Chondrocyte (in vitro differentiated cells): ENCODE results near the gene ARL6IP1. TPM values are rescaled to one million over a fixed set of nuclear protein-coding genes. Genes with fewer than 3 reads are reported as not detected.

Experiments
- DNase-seq: peaks from one replicate; pipeline ENCODE4 v3.0.0; 2021; ENCODE audit warnings: mixed read lengths, low spot score
- H3K27ac Mint-ChIP-seq: one replicate; pipeline ENCODE4 v1.8.0; 2021; ENCODE audit warnings: mild to moderate bottlenecking, moderate library complexity, mixed read lengths; ENCODE audit not compliant: unreplicated experiment
- H3K27me3 Mint-ChIP-seq: 2 replicates; pipeline ENCODE4 v1.8.0; 2021; ENCODE audit warnings: low read depth, mixed read lengths
- H3K36me3 Mint-ChIP-seq: 2 replicates; pipeline ENCODE4 v1.8.0; 2021; ENCODE audit warnings: low read depth, mixed read lengths
- H3K4me1 Mint-ChIP-seq: 2 replicates; pipeline ENCODE4 v1.8.0; 2021; ENCODE audit warnings: low read depth, mild to moderate bottlenecking, mixed read lengths
- H3K4me3 Mint-ChIP-seq: one replicate; pipeline ENCODE4 v1.8.0; 2021; ENCODE audit warnings: mild to moderate bottlenecking, moderate library complexity, mixed read lengths; ENCODE audit not compliant: unreplicated experiment
- H3K9me3 Mint-ChIP-seq: 2 replicates; pipeline ENCODE4 v1.8.0; 2021; ENCODE audit warnings: low read depth, mixed read lengths
- total RNA-seq: library from RNA; stranded (reverse); gene quantifications from 3 replicates; pipeline ENCODE4 v1.2.1, GENCODE V29; 2021
- TF ChIP-seq, protein P1 (sequence below): fragments of 200-600 bp; sonication (generic); IDR thresholded peaks from 2 replicates; pipeline ENCODE4 v1.5.0; 2021; ENCODE audit warnings: antibody characterized with exemption, mild to moderate bottlenecking, moderate library complexity

Gene ARL6IP1
- total RNA-seq, 1 donor from 2014 or later: 72.4 TPM

DNA sequence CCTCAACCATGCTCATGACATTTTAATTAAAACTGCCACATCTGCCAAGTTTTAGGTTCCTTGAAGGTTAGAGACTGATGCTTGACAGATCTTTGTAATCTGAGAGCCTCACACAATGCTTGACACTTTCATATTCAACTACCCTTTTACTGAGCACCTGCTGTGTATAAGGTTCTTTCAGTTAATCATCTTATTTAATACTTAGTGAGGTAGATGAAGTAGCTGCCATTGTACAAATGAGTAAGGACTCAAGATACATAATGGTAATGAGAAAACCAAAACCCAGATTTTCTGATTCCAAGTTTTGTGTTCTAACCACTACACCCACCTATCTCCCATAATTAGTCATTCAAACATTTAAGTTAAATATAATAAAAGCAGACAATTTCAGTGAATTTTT, 35.4 kb upstream of the ARL6IP1 start:
- TF ChIP-seq, protein P1, sequence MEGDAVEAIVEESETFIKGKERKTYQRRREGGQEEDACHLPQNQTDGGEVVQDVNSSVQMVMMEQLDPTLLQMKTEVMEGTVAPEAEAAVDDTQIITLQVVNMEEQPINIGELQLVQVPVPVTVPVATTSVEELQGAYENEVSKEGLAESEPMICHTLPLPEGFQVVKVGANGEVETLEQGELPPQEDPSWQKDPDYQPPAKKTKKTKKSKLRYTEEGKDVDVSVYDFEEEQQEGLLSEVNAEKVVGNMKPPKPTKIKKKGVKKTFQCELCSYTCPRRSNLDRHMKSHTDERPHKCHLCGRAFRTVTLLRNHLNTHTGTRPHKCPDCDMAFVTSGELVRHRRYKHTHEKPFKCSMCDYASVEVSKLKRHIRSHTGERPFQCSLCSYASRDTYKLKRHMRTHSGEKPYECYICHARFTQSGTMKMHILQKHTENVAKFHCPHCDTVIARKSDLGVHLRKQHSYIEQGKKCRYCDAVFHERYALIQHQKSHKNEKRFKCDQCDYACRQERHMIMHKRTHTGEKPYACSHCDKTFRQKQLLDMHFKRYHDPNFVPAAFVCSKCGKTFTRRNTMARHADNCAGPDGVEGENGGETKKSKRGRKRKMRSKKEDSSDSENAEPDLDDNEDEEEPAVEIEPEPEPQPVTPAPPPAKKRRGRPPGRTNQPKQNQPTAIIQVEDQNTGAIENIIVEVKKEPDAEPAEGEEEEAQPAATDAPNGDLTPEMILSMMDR: no peak
- Mint-ChIP-seq H3K36me3 (peaks cover 60% of the 10 kb centered on the region), H3K4me3 (no peak overlapping the region), H3K4me1 (no peaks in the 10 kb centered on the region), H3K27ac (no peak overlapping the region), H3K27me3 (no peaks in the 10 kb centered on the region), H3K9me3 (no peaks in the 10 kb centered on the region)
- DNase-seq: no peak

DNA sequence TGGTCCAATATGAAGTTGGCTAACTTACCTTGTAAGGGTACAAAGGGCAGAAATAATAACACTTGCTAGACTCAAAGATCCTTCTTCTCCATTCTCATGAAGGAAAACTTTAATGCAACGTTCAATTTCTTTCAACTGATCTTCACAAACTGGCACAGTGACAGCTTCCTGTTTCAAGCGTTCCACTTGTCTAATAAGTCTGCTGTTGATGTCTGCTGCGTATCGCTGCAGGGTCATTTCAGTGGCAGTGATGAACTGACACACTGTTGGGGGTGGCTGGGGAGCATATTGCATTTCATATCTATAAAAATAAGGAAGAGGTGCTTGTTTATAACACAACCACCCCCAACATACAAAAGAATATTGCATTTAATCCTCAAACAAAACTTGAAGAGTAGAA, 33.5 kb upstream of the ARL6IP1 start:
- peaks cover 54% of the 10 kb centered on the region for H3K36me3 Mint-ChIP-seq
- H3K4me1 Mint-ChIP-seq: no peaks in the 10 kb centered on the region
- TF ChIP-seq, protein P1: no peak
- H3K27ac Mint-ChIP-seq: no peak overlapping the region
- DNase-seq: no peak
- no peak overlapping the region for H3K4me3 Mint-ChIP-seq
- H3K9me3 Mint-ChIP-seq: no peaks in the 10 kb centered on the region
- no peaks in the 10 kb centered on the region for H3K27me3 Mint-ChIP-seq

DNA sequence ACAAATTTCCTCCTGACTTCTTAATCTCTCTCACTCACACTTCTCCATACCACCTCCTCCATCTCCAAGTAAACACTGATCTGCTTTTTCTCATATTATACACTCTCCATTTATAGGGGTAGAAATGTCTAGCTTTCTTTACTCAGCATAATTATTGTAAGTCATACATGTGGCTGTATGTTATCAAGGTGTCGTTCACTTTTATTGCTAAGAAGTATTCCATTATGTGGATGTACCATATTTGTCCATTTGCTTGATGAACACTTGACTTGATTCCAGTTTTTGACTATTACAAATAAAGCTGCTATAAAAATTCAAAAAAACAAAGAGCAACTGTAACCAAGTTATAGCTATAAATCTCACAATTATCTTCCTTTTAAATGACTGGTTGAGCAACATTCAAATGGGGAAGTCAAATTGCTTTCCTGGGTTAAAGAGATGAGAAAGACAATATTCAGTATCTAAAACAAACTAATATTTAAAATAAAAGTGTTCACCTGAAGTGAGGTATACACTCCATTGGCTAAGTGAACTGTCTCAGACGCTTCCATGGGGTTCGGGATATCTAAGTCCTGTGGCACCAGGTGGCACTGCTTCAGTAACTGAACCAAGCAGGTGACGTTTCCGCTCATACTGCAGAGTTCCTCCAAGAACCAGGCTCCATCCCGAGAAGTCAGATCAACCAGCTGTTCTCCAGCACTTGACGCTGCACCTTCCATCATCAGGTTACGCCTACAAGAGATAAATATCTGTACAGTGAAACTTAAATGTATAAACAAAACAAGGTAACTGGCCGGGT, 32.6 kb upstream of the ARL6IP1 start:
- H3K9me3 Mint-ChIP-seq: no peaks in the 10 kb centered on the region
- no peaks in the 10 kb centered on the region for H3K4me1 Mint-ChIP-seq
- H3K27me3 Mint-ChIP-seq: no peaks in the 10 kb centered on the region
- no peak overlapping the region for H3K27ac Mint-ChIP-seq
- peaks cover 53% of the 10 kb centered on the region for H3K36me3 Mint-ChIP-seq
- no peak for DNase-seq
- TF ChIP-seq, protein P1: no peak
- H3K4me3 Mint-ChIP-seq: no peak overlapping the region

DNA sequence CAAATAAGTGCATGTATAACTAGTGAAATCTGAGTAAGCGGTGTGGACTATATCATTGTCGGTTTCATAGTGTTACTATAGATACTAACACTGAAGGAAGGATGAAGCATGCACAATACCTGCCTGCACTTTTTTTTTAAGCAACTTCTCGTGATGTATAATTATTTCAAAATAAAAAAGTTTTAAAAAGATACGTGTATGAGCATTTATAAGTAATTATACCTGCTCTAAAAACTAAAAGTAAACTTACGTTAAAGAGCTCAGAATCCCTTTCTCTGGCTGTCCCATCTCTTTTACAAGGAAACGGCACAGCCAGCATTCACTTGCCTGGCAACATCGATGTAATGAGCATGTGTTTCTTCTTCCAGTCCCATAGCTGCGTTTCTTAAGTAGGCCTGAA, 31.3 kb upstream of the ARL6IP1 start:
- TF ChIP-seq, protein P1: no peak
- Mint-ChIP-seq H3K27ac (no peak overlapping the region), H3K4me3 (no peak overlapping the region), H3K9me3 (no peaks in the 10 kb centered on the region), H3K4me1 (no peaks in the 10 kb centered on the region), H3K36me3 (peaks cover 52% of the 10 kb centered on the region), H3K27me3 (no peaks in the 10 kb centered on the region)
- no peak for DNase-seq

DNA sequence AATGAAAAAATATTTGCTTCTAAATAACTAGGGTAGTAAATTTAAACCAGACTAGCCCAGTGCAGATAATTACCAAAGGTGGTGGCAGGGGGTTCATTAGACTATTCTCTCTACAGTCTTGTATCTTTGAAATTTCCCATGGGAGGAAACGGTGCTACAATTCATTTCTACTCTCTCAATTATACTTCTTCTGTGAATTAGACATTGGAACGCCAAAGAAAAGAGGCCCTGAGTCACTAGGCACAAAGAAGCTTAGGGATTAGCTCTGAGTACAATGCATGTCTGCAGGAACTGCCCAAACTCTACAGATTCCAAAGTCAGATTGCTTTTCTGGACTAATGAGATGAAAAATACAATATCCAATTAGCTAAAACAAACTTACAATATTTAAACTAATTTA, 30.7 kb upstream of the ARL6IP1 start:
- Mint-ChIP-seq H3K27ac (no peak overlapping the region), H3K4me1 (no peaks in the 10 kb centered on the region), H3K27me3 (no peaks in the 10 kb centered on the region), H3K4me3 (no peak overlapping the region), H3K36me3 (peaks cover 47% of the 10 kb centered on the region), H3K9me3 (no peaks in the 10 kb centered on the region)
- DNase-seq: no peak
- TF ChIP-seq, protein P1: no peak
